H1 (cell line): Measurements from ENCODE around the gene MRPL39. TPM values are rescaled to one million over a fixed set of nuclear protein-coding genes. Genes with fewer than 3 reads are reported as not detected.

Experiments used
- CTCF ChIA-PET: fragments of 300-600 bp; sonication (Branson Sonifier 250); formaldehyde crosslinking; loops from one replicate; lab custom pipeline; 2021; ENCODE audit not compliant: partially characterized antibody; lab: Charles Lee
- POLR2A ChIA-PET: fragments of 300-600 bp; sonication (Branson Sonifier 250); formaldehyde crosslinking; loops from one replicate; lab custom pipeline; 2021; ENCODE audit warnings: inconsistent platforms; ENCODE audit not compliant: partially characterized antibody; lab: Charles Lee
- DNase-seq, 2 experiments: peaks; one replicate each; pipeline versions ENCODE4 v3.0.0 to v3.0.0-alpha.2; 2010 to 2022; ENCODE audit warnings: low spot score in 2 of 2, low read depth in 1 of 2, mixed read lengths in 1 of 2
- FAIRE-seq: peaks from 2 replicates; lab custom pipeline; 2011; peaks lifted over from hg19 to GRCh38; lab: Jason Lieb, UNC
- H2AFZ ChIP-seq: 2 replicates; pipeline ENCODE4 v1.8.1; 2012; ENCODE audit warnings: low read length, inconsistent platforms
- H2AK5ac ChIP-seq: 2 replicates; pipeline ENCODE4 v1.6.1; 2013; ENCODE audit warnings: low read depth, low read length
- H2BK120ac ChIP-seq: replicated peaks from 2 replicates; pipeline ENCODE3; 2013; ENCODE audit warnings: low read depth, low read length, inconsistent platforms
- H2BK12ac ChIP-seq: 2 replicates; pipeline ENCODE4 v1.6.1; 2013; ENCODE audit warnings: low read depth, low read length
- H2BK15ac ChIP-seq: 2 replicates; pipeline ENCODE4 v1.6.1; 2013; ENCODE audit warnings: low read length
- H2BK20ac ChIP-seq: 2 replicates; pipeline ENCODE4 v1.6.1; 2013; ENCODE audit warnings: low read length
- H2BK5ac ChIP-seq: 2 replicates; pipeline ENCODE4 v1.6.1; 2013; ENCODE audit warnings: low read depth, low read length
- H3K14ac ChIP-seq: 2 replicates; pipeline ENCODE4 v1.6.1; 2013; ENCODE audit warnings: inconsistent platforms; ENCODE audit not compliant: insufficient read length
- H3K18ac ChIP-seq: 2 replicates; pipeline ENCODE4 v1.6.1; 2013; ENCODE audit warnings: low read length; ENCODE audit errors: extremely low read depth
- H3K23ac ChIP-seq: 2 replicates; pipeline ENCODE4 v1.6.1; 2013; ENCODE audit warnings: inconsistent platforms; ENCODE audit not compliant: insufficient read length
- H3K23me2 ChIP-seq: 2 replicates; pipeline ENCODE4 v1.6.1; 2013; ENCODE audit warnings: low read depth, low read length
- H3K27ac ChIP-seq: 2 replicates; pipeline ENCODE4 v1.6.1; 2011; ENCODE audit warnings: low read depth, low read length, inconsistent platforms
- H3K27me3 ChIP-seq, 4 experiments: replicated peaks in 1 of 4; 1 replicate in 1 of 4; 2 replicates in 3 of 4; pipeline versions ENCODE4 v1.6.1 to v1.8.1; 2011 to 2013; ENCODE audit warnings: low read length in 3 of 4, mild to moderate bottlenecking in 3 of 4, inconsistent platforms in 2 of 4, mixed read lengths in 2 of 4, moderate library complexity in 1 of 4; ENCODE audit not compliant: control insufficient read depth in 3 of 4, insufficient read depth in 3 of 4; ENCODE audit errors: extremely low read depth in 1 of 4
- H3K36me3 ChIP-seq, 4 experiments: 2 replicates each; pipeline versions ENCODE4 v1.6.1 to v1.8.1; 2011 to 2013; ENCODE audit warnings: mild to moderate bottlenecking in 4 of 4, low read length in 3 of 4, moderate library complexity in 2 of 4, control low read depth in 1 of 4, inconsistent platforms in 1 of 4; ENCODE audit not compliant: insufficient read depth in 4 of 4, control insufficient read depth in 2 of 4
- H3K4ac ChIP-seq: replicated peaks from 2 replicates; pipeline ENCODE3; 2013; ENCODE audit warnings: low read length, low read depth, mixed read lengths, inconsistent platforms; ENCODE audit not compliant: insufficient read length
- H3K4me1 ChIP-seq, 4 experiments: replicated peaks in 1 of 4; 1 replicate in 1 of 4; 2 replicates in 3 of 4; pipeline versions ENCODE4 v1.6.1 to v1.8.1; 2011 to 2013; ENCODE audit warnings: low read length in 3 of 4, inconsistent platforms in 2 of 4, mixed read lengths in 1 of 4; ENCODE audit not compliant: insufficient read depth in 4 of 4, control insufficient read depth in 3 of 4
- H3K4me2 ChIP-seq, 2 experiments: 2 replicates each; pipeline versions ENCODE4 v1.6.1 to v1.8.1; 2011 to 2013; ENCODE audit warnings: low read depth in 2 of 2, low read length in 2 of 2, control low read depth in 1 of 2, inconsistent platforms in 1 of 2, mild to moderate bottlenecking in 1 of 2; ENCODE audit not compliant: insufficient read depth in 1 of 2
- H3K4me3 ChIP-seq, 4 experiments: fragments of 200-600, 300-600 bp in 1 of 4; sonication (generic), shearing (Covaris generic), sonication (Bioruptor Twin) in 1 of 4; 2 replicates each; pipeline versions ENCODE4 v1.5.1 to v1.8.1; 2011 to 2016; ENCODE audit warnings: low read length in 4 of 4, low read depth in 3 of 4, control low read depth in 2 of 4, inconsistent platforms in 2 of 4, mild to moderate bottlenecking in 2 of 4, mixed read lengths in 1 of 4, moderate library complexity in 1 of 4; ENCODE audit not compliant: insufficient read depth in 2 of 4; ENCODE audit errors: extremely low read depth in 1 of 4
- H3K56ac ChIP-seq: replicated peaks from 2 replicates; pipeline ENCODE3; 2013; ENCODE audit warnings: low read depth, mild to moderate bottlenecking, mixed read lengths, low read length, inconsistent platforms; ENCODE audit not compliant: insufficient read length
- H3K79me1 ChIP-seq: 2 replicates; pipeline ENCODE4 v1.6.1; 2013; ENCODE audit warnings: low read depth, low read length, control low read depth
- H3K79me2 ChIP-seq, 2 experiments: 2 replicates each; pipeline versions ENCODE4 v1.6.1 to v1.8.1; 2012 to 2013; ENCODE audit warnings: low read length in 2 of 2, mild to moderate bottlenecking in 2 of 2, inconsistent platforms in 1 of 2; ENCODE audit not compliant: insufficient read depth in 2 of 2, control insufficient read depth in 1 of 2
- H3K9ac ChIP-seq, 4 experiments: replicated peaks in 1 of 4; 1 replicate in 1 of 4; 2 replicates in 3 of 4; pipeline versions ENCODE4 v1.6.1 to v1.8.1; 2011 to 2013; ENCODE audit warnings: low read depth in 3 of 4, low read length in 3 of 4, control low read depth in 2 of 4, mild to moderate bottlenecking in 2 of 4, moderate library complexity in 2 of 4, inconsistent platforms in 1 of 4; ENCODE audit errors: extremely low read depth in 1 of 4
- H3K9me3 ChIP-seq, 2 experiments: 2 replicates each; pipeline versions ENCODE4 v1.6.1 to v1.8.1; 2012 to 2013; ENCODE audit warnings: mild to moderate bottlenecking in 2 of 2, moderate library complexity in 2 of 2, control low read depth in 1 of 2, inconsistent platforms in 1 of 2, low read depth in 1 of 2, low read length in 1 of 2, mixed read lengths in 1 of 2; ENCODE audit not compliant: insufficient read depth in 2 of 2
- H4K20me1 ChIP-seq, 2 experiments: replicated peaks in 1 of 2; 2 replicates each; pipeline versions ENCODE3 to v1.8.1; 2011 to 2013; ENCODE audit warnings: inconsistent platforms in 2 of 2, low read length in 2 of 2, mild to moderate bottlenecking in 1 of 2; ENCODE audit not compliant: insufficient read depth in 2 of 2, control insufficient read depth in 1 of 2
- H4K5ac ChIP-seq: 2 replicates; pipeline ENCODE4 v1.6.1; 2013; ENCODE audit warnings: low read length, low read depth, mixed read lengths, inconsistent platforms; ENCODE audit not compliant: insufficient read length
- H4K8ac ChIP-seq: 2 replicates; pipeline ENCODE4 v1.8.0; 2013; ENCODE audit warnings: mild to moderate bottlenecking, moderate library complexity, low read length, inconsistent platforms; ENCODE audit not compliant: insufficient read depth; ENCODE audit errors: extremely low read depth
- H4K91ac ChIP-seq: replicated peaks from 2 replicates; pipeline ENCODE3; 2013; ENCODE audit warnings: low read length, mixed read lengths, inconsistent platforms; ENCODE audit not compliant: insufficient read length
- ASH2L ChIP-seq: fragments of 200-600, 300-600 bp; sonication (generic); IDR thresholded peaks from one replicate; pipeline ENCODE4 v1.7.1; 2017; ENCODE audit warnings: low read length
- HDAC6 ChIP-seq: IDR thresholded peaks from one replicate; pipeline ENCODE4 v1.7.1; 2012; ENCODE audit warnings: low read depth, mild to moderate bottlenecking, inconsistent platforms, low read length, moderate library complexity
- RFX5 ChIP-seq: IDR thresholded peaks from 2 replicates; pipeline ENCODE4 v1.6.1; 2011; ENCODE audit warnings: low read depth, low read length, improper control_type of control experiment, borderline replicate concordance
- YY1 ChIP-seq: IDR thresholded peaks from 2 replicates; pipeline ENCODE4 v1.6.1; 2011; ENCODE audit warnings: low read depth, mild to moderate bottlenecking, low read length
- WGBS, 2 experiments: shearing (Covaris generic) in 1 of 2; methylation state at CpG; one replicate each; pipeline versions ENCODE4 v1.1.6 to v1.1.7; 2013 to 2015; ENCODE audit warnings: low lambda C conversion rate in 2 of 2, mixed read lengths in 2 of 2, inconsistent platforms in 1 of 2, low coverage in 1 of 2, missing lambda C conversion rate in 1 of 2; ENCODE audit not compliant: insufficient replicate concordance in 2 of 2, insufficient coverage in 1 of 2, insufficient read length in 1 of 2; ENCODE audit errors: extremely low coverage in 1 of 2, missing lambda C conversion rate in 1 of 2; 5-methylcytosine and 5-hydroxymethylcytosine counted together
- polyA plus RNA-seq, 7 experiments: library from polyadenylated mRNA; depleted of rRNA in 3 of 7; stranded (reverse) in 5 of 7; unstranded in 2 of 7; fragments of >200 nt in 5 of 7; fragments of 200-250 nt in 2 of 7; gene quantifications; 1 replicate in 5 of 7; 2 replicates in 1 of 7; 4 replicates in 1 of 7; pipeline versions ENCODE4 v1.2.1 to v1.2.3, GENCODE V29; 2011 to 2013; ENCODE audit warnings: missing spikeins in 2 of 7, mixed read lengths in 2 of 7
- total RNA-seq: library from RNA; stranded (reverse); fragmentation: NEBNext Ultra II Directional; extraction: Animal tissue kit (Norgen Biotek cat#: 25700); gene quantifications from 2 replicates; pipeline ENCODE4 v1.2.1, GENCODE V29; 2021

MRPL39 gene
- total and polyA plus RNA-seq, 2 of the 8 experiments (the other 6 are each of a cell fraction or from before 2014, with no cell fraction given) = 20.3 to 43.2 TPM

GRCh38 chr21:25563361-25564116 lies 43.7 kb downstream of the MRPL39 start:
- Histone ChIP-seq H3K36me3 (no peaks in the 10 kb centered on the region; a peak in 1 of 8 replicates), H3K23me2 (peaks cover 2% of the 10 kb centered on the region; the same call in 1 of the 2 replicates), H2BK15ac (no peak overlapping the region), H3K23ac (no peak overlapping the region), H3K9ac (no peak overlapping the region), H3K79me2 (no peaks in the 10 kb centered on the region), H2BK5ac (no peak overlapping the region), H3K4ac (no peak overlapping the region), H4K20me1 (no peaks in the 10 kb centered on the region), H2AFZ (no peak overlapping the region), H3K56ac (no peak overlapping the region), H3K9me3 (no peaks in the 10 kb centered on the region), H2BK12ac (no peak overlapping the region), H3K4me3 (no peak overlapping the region), H3K4me2 (no peak overlapping the region), H3K18ac (no peak overlapping the region), H4K5ac (no peak overlapping the region), H2BK120ac (no peak overlapping the region), H4K91ac (no peak overlapping the region), H3K4me1 (peaks cover 0 to 2% (median 0%) of the 10 kb centered on the region in 4 experiments; a peak in 4 of 7 replicates), H2BK20ac (no peak overlapping the region), H3K79me1 (no peaks in the 10 kb centered on the region), H2AK5ac (no peak overlapping the region), H3K27ac (no peak overlapping the region), H3K27me3 (peaks cover 5 to 27% (median 17%) of the 10 kb centered on the region in 4 experiments), H3K14ac (no peak overlapping the region), H4K8ac (no peak overlapping the region)
- ChIA-PET CTCF (interaction anchor here (1.6 kb wide), 1 partner anchor 16 kb away, joined by 5 read pairs; no protein-coding TSS in a partner anchor), POLR2A (no interaction called here)
- 77% methylated on average over 3 of the region's 3 CpGs; no CpG with 5 or more reads in 1 of the 2 experiments for WGBS, 2 experiments
- no peak for TF ChIP-seq ASH2L
- no peak for TF ChIP-seq HDAC6
- no peak for TF ChIP-seq RFX5
- TF ChIP-seq YY1 = no peak
- no peak for FAIRE-seq
- DNase-seq = no peak
